ENCODE data around the gene ANKS1B. TPM values are rescaled to one million over a fixed set of nuclear protein-coding genes. Genes with fewer than 3 reads are reported as not detected.

The ANKS1B gene
- total and polyA plus RNA-seq, 4 donors: 0.03 to 3.4 (median 0.53) TPM

GRCh38 chr12:99783421-99783820, 201.3 kb downstream of the ANKS1B start:
- Histone ChIP-seq H3K27ac (ENCODE audit: low read depth in 1 of 2, low read length in 2 of 2) (no peak overlapping the region), H3K9me3 (ENCODE audit: control insufficient read depth in 4 of 4, low read length in 3 of 4) (no peaks in the 10 kb centered on the region), H3K9ac (ENCODE audit: low read depth in 1 of 2, low read length in 2 of 2) (no peak overlapping the region), H3K4me3 (ENCODE audit: low read depth in 1 of 3, low read length in 3 of 3) (no peak overlapping the region), H3K4me1 (ENCODE audit: control insufficient read depth in 4 of 4, insufficient read depth in 4 of 4, low read length in 3 of 4) (no peaks in the 10 kb centered on the region), H3K36me3 (ENCODE audit: control insufficient read depth in 4 of 4, insufficient read depth in 3 of 4, low read depth in 1 of 4, low read length in 3 of 4) (no peaks in the 10 kb centered on the region), H3K27me3 (ENCODE audit: control insufficient read depth in 4 of 4, insufficient read depth in 4 of 4, low read length in 3 of 4) (no peaks in the 10 kb centered on the region)
- 83% methylated on average over 3 of the region's 3 CpGs for WGBS
- DNase-seq (ENCODE audit: low spot score): no peak
- TF ChIP-seq YY1 (IDR thresholded peaks at IDR 0.05) (no peak), RAD21 (IDR thresholded peaks at IDR 0.05) (no peak), NR2F2 (IDR thresholded peaks at IDR 0.05) (no peak), FOXA1 (IDR thresholded peaks at IDR 0.05) (no peak), SP1 (IDR thresholded peaks at IDR 0.05) (no peak)
- TF ChIP-seq, protein P1, sequence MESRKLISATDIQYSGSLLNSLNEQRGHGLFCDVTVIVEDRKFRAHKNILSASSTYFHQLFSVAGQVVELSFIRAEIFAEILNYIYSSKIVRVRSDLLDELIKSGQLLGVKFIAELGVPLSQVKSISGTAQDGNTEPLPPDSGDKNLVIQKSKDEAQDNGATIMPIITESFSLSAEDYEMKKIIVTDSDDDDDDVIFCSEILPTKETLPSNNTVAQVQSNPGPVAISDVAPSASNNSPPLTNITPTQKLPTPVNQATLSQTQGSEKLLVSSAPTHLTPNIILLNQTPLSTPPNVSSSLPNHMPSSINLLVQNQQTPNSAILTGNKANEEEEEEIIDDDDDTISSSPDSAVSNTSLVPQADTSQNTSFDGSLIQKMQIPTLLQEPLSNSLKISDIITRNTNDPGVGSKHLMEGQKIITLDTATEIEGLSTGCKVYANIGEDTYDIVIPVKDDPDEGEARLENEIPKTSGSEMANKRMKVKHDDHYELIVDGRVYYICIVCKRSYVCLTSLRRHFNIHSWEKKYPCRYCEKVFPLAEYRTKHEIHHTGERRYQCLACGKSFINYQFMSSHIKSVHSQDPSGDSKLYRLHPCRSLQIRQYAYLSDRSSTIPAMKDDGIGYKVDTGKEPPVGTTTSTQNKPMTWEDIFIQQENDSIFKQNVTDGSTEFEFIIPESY (IDR thresholded peaks at IDR 0.05): no peak

DNA sequence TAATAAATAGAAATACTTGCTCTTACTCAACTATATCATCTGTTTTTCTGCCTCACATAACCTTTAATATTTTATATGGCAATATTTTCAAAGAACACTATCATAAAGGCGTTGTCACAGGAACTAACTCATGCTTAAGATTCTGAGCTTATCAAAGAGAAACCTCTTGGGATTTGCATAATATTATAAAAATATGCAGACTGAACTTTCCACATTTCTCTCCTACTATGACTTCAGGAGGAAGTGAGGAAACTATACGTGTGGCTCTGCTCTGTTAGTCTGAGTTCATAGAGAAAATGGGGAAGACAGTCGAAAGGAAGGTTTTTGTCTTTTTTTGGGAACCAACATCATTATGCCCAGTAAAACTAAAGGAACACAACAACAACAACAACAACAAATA, 212.5 kb downstream of the ANKS1B start:
- Histone ChIP-seq H3K4me1 (ENCODE audit: control insufficient read depth in 4 of 4, insufficient read depth in 4 of 4, low read length in 3 of 4) (peaks cover 0 to 2% (median under 1%) of the 10 kb centered on the region in 4 donors), H3K4me3 (ENCODE audit: low read depth in 1 of 3, low read length in 3 of 3) (no peak overlapping the region), H3K27ac (ENCODE audit: low read depth in 1 of 2, low read length in 2 of 2) (no peak overlapping the region), H3K27me3 (ENCODE audit: control insufficient read depth in 4 of 4, insufficient read depth in 4 of 4, low read length in 3 of 4) (no peaks in the 10 kb centered on the region), H3K9ac (ENCODE audit: low read depth in 1 of 2, low read length in 2 of 2) (no peak overlapping the region), H3K9me3 (ENCODE audit: control insufficient read depth in 4 of 4, low read length in 3 of 4) (no peaks in the 10 kb centered on the region), H3K36me3 (ENCODE audit: control insufficient read depth in 4 of 4, insufficient read depth in 3 of 4, low read depth in 1 of 4, low read length in 3 of 4) (no peaks in the 10 kb centered on the region)
- TF ChIP-seq EGR1 (IDR thresholded peaks at IDR 0.05; ENCODE audit: low read depth in 2 of 2) (no peak), FOXA2 (IDR thresholded peaks at IDR 0.05) (no peak), GABPA (IDR thresholded peaks at IDR 0.05 in 1 of 2, conservative IDR thresholded peaks at IDR 0.05 in 1 of 2) (no peak), RAD21 (IDR thresholded peaks at IDR 0.05) (no peak), NR2F2 (IDR thresholded peaks at IDR 0.05) (no peak), TAF1 (conservative IDR thresholded peaks at IDR 0.05) (no peak), YY1 (IDR thresholded peaks at IDR 0.05) (no peak), HNF4A (conservative IDR thresholded peaks at IDR 0.05) (no peak), SP1 (IDR thresholded peaks at IDR 0.05) (no peak)
- TF ChIP-seq, protein P1 (IDR thresholded peaks at IDR 0.05): no peak
- TF ChIP-seq, protein P2, sequence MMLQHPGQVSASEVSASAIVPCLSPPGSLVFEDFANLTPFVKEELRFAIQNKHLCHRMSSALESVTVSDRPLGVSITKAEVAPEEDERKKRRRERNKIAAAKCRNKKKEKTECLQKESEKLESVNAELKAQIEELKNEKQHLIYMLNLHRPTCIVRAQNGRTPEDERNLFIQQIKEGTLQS (IDR thresholded peaks at IDR 0.05): no peak
- DNase-seq (ENCODE audit: low spot score): no peak
- 71% methylated on average over 3 of the region's 3 CpGs for WGBS

GRCh38 chr12:99771659-99772058, 213.1 kb downstream of the ANKS1B start:
- peaks cover 0 to 5% (median 2%) of the 10 kb centered on the region in 4 donors for H3K4me1 ChIP-seq (ENCODE audit: control insufficient read depth in 4 of 4, insufficient read depth in 4 of 4, low read length in 3 of 4)
- no peak for TF ChIP-seq SP1 (IDR thresholded peaks at IDR 0.05)
- TF ChIP-seq FOXA2 (IDR thresholded peaks at IDR 0.05): no peak
- no peak for TF ChIP-seq JUND (IDR thresholded peaks at IDR 0.05)
- no peak for TF ChIP-seq EGR1 (IDR thresholded peaks at IDR 0.05; ENCODE audit: low read depth in 2 of 2)
- no peak for TF ChIP-seq HNF4A (conservative IDR thresholded peaks at IDR 0.05)
- TF ChIP-seq REST (IDR thresholded peaks at IDR 0.05): no peak
- no peak for TF ChIP-seq YY1 (IDR thresholded peaks at IDR 0.05)
- TF ChIP-seq, protein P3, sequence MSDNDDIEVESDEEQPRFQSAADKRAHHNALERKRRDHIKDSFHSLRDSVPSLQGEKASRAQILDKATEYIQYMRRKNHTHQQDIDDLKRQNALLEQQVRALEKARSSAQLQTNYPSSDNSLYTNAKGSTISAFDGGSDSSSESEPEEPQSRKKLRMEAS (IDR thresholded peaks at IDR 0.05): no peak
- TF ChIP-seq RXRA (IDR thresholded peaks at IDR 0.05): no peak
- TF ChIP-seq HNF4G (IDR thresholded peaks at IDR 0.05): no peak
- no peak for TF ChIP-seq FOXA1 (IDR thresholded peaks at IDR 0.05)
- TF ChIP-seq, protein P2 (IDR thresholded peaks at IDR 0.05): no peak
- TF ChIP-seq, protein P4, sequence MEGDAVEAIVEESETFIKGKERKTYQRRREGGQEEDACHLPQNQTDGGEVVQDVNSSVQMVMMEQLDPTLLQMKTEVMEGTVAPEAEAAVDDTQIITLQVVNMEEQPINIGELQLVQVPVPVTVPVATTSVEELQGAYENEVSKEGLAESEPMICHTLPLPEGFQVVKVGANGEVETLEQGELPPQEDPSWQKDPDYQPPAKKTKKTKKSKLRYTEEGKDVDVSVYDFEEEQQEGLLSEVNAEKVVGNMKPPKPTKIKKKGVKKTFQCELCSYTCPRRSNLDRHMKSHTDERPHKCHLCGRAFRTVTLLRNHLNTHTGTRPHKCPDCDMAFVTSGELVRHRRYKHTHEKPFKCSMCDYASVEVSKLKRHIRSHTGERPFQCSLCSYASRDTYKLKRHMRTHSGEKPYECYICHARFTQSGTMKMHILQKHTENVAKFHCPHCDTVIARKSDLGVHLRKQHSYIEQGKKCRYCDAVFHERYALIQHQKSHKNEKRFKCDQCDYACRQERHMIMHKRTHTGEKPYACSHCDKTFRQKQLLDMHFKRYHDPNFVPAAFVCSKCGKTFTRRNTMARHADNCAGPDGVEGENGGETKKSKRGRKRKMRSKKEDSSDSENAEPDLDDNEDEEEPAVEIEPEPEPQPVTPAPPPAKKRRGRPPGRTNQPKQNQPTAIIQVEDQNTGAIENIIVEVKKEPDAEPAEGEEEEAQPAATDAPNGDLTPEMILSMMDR (IDR thresholded peaks at IDR 0.05; ENCODE audit: low read depth, low read length, missing input control): no peak
- TF ChIP-seq TAF1 (conservative IDR thresholded peaks at IDR 0.05): no peak

More at GRCh38 chr12:99771659-99772058, 213.1 kb downstream of the ANKS1B start:
- no peak overlapping the region for H3K9ac ChIP-seq (ENCODE audit: low read depth in 1 of 2, low read length in 2 of 2)
- no peaks in the 10 kb centered on the region for H3K9me3 ChIP-seq (ENCODE audit: control insufficient read depth in 4 of 4, low read length in 3 of 4)
- no peak overlapping the region for H3K27ac ChIP-seq (ENCODE audit: low read depth in 1 of 2, low read length in 2 of 2)
- H3K36me3 ChIP-seq (ENCODE audit: control insufficient read depth in 4 of 4, insufficient read depth in 3 of 4, low read depth in 1 of 4, low read length in 3 of 4): no peaks in the 10 kb centered on the region
- no peak overlapping the region for H3K4me3 ChIP-seq (ENCODE audit: low read depth in 1 of 3, low read length in 3 of 3)
- no peak for DNase-seq (ENCODE audit: low spot score)
- no peaks in the 10 kb centered on the region for H3K27me3 ChIP-seq (ENCODE audit: control insufficient read depth in 4 of 4, insufficient read depth in 4 of 4, low read length in 3 of 4)
